SKM-1 (cell line): ENCODE results near the gene APC2.
"Not testable (repeated sequence)": the region's sequence is repeated elsewhere in the genome, so short reads cannot be mapped to it uniquely, and the experiment has no call there.

ENCODE experiments used
- DNase-seq: peaks from one replicate; lab custom pipeline; 2025; ENCODE audit not compliant: unreplicated experiment; lab: John Stamatoyannopoulos, UW

APC2 gene

DNA sequence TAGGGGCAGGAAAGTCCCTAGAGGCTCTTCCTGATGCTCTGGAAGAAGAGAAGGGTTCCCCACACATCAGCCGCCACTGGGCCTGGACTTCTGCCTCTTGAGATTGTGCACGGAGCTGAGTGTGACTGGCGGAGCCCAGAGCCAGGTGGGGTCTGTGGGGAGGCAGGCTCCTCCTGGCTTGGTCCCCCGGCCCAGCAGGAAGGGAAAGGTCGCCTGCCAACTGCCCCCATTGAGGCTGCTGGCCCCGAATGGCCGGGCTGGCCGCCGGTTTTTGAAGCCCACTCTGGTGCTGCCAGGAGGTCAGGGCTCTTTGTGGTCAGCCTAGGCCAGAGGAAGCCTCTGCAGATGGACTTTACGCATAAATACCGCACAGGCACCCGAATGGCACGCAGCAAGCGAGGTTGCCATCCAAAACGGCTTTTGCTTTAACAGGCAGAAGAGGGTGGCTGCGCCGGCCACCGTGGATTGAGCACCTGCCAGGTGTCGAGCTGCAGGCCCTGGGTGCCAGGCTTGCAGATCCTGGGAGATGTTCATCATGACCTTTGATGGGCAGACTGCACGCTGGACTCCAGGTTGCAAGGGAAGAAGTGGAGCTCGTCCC, 37.5 kb upstream of the APC2 start:
- DNase-seq, result no peak

DNA sequence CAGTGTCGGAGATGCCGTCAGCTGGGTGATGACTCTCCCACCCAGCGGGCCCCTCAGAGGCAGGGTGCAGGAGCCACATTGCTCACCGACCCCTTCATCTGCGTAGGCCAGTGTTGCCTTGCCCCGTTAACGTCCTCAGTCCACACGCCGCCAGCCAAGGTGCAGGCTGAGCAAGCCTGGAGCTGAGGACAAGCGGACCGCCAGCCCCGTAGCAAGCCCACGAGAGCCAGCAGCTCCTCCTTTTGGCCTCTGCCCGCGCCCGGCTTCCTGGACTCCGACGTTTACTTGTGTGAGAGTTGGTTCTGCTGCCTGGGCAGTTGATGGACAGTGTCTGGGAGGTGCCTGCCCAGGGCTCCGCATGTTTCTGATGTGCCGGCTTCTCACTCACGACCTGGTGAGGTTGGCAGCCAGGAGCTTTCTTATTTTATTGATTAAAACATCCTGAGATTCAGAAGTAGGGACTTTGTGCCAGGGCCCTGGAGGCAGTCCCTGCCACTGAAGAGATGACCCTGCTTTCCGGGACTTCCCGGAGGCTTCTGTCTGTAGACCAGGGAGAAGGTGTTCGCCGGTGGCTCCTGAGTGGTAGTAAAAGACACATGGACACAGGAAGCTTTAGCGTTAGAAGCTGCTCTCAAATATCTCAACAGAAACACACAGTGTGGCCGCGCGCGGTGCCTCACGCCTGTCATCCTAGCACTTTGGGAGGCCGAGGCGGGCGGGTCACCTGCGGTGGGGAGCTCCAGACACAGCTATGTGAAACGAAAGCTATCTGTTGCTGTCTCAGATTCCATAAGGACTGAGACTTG, 36.7 kb upstream of the APC2 start:
- DNase-seq, result no peak

DNA sequence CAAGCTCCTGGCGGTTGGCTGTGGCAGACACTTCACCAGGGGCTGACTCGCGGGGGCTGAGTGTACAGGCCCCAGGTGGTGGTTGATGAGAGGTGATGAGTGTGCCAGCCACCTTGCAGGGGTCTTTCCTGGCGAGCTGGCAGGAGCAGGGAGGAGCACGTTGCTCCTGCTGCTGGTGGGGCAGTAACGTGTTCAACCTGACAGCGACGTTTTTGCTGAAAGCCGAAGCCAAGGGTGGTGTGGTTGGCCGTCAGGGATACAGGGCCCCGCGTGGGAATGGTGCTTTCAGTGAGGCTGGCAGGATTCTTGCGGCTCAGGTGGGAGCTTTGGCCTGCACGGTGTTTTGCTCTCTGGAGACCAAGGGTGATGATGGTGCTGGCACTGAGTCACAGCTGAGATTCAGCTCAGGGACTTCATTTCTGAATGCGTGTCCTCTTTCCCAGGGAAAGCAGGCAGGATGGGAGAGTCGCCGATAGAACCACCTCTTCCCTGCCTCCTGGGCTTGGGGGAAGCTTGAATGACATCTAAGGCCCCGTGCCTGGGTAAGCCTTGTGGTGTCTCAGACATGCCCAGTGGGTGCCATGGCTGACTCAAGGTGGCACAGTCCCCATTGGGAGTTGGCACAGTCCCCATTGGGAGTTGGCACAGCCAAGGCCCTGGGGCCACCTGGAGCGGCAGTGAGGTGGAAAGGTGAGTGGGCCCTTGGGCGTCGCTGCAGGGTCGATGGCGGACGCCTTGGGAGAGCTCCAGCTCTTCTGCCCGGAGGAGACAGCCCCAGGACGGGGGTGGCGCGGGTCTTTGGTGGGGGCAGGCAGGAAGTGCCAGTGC, 33.7 kb upstream of the APC2 start:
- DNase-seq, result no peak

DNA sequence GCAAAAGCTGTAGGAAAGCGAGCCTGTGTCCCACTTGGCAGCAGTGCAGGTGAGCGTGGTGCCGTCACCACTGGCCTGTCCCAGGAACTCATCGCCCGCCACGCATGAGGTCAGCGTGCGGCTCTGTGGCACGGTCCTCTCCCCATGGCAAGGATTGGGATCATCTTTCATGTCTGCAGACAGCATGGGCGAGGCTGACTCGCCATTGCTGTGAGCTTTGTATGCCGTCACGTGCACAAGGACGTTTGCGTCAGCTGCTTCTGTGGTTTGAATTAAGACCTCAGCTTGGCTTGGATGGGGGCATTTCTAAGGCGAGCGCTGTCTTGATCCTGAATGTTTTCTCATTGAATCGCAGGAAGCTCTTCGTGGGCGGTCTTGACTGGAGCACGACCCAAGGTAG, 32.8 kb upstream of the APC2 start:
- no peak for DNase-seq

DNA sequence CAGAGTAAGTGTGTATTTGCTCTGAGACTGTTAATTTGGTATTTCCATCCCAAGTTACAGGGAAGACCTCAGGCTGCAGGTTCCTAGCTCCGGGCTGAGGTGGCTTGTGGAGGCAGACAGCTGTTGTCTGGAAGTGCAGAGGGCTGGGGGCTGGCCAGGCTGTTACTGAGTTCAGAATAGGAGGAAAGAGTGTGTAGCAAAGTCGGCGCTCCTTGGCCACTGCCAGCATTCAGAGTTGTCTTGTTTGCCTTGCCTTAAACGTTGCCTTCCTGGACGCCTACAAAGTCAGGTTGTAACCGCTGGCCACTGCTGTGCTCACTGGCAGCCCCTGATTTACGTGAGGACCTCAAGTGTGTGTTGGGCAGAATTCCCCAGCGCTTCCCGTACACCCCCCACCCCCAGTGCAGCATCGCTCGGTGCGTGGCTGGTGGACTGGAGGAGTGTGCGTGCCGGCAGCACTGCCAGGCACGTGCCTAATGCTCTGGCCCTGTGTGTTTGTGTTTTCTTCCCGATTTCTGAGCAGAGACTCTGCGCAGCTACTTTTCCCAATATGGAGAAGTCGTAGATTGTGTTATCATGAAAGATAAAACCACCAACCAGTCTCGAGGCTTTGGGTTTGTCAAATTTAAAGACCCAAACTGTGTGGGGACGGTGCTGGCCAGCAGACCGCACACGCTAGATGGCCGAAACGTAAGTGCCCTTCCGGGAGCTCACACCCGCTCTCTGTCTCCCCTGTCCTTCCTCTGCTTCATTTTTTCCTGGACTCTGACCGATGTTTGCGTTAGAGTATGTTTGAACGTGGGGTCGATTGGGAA, 32.0 kb upstream of the APC2 start:
- DNase-seq, result no peak

DNA sequence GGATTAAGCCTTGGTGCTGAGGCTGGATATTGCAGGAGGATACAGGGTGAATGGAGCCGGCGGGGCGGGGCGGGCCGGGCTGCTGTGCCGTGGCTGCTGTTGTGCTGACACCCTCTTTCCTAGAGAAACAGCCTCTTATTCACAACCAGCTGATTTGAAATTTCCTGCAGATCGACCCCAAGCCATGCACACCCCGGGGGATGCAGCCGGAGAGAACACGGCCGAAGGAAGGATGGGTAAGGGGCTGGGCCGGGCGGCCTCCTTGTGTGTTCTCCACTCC, 31.5 kb upstream of the APC2 start:
- no peak for DNase-seq

DNA sequence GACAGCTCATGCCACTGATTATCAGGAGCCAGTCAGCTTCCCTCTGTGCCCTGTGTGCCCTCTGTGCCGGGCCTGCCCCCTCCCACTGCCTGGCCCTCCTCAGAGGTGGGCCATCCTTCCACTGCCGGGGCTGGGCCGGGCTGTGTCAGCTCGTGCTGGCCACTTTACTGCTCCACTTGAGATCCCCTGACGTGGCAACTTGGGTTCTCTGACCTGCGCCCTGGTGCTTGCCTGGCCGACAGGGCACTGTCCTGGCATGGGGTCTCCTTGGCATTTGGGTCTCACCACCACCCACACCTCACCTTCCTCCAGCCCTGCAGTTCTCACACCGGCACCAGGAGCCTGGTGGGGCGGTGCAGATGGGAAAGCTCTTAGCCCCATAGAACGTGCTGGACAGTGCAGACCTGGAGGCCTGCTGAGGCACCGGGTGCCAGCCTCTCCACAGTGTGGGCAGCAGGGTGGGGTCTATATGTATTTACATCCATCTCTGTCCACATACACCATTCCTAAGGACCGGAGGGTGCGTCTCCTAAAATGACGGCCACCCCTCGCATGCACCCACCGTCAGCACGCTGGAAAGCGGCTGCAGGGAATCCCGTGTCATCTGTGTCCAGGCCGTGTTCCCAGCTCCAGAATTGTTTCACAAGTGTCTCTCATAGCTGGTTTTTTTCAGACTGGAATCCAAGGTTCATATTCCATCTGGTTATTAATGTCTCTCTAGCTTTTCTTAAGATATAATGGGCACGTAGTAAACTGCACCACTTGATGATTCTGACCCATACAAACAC, 30.8 kb upstream of the APC2 start:
- no peak for DNase-seq

DNA sequence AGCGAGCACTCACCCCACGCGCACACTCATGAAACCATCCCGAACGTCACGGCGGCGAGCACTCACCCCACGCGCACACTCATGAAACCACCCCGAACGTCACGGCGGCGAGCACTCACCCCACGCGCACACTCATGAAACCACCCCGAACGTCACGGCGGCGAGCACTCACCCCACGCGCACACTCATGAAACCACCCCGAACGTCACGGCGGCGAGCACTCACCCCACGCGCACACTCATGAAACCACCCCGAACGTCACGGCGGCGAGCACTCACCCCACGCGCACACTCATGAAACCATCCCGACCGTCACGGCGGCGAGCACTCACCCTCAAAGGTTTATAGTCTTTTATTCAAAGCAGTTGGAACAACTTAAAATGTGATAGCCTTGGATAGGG, 29.8 kb upstream of the APC2 start:
- not testable (repeated sequence) for DNase-seq

DNA sequence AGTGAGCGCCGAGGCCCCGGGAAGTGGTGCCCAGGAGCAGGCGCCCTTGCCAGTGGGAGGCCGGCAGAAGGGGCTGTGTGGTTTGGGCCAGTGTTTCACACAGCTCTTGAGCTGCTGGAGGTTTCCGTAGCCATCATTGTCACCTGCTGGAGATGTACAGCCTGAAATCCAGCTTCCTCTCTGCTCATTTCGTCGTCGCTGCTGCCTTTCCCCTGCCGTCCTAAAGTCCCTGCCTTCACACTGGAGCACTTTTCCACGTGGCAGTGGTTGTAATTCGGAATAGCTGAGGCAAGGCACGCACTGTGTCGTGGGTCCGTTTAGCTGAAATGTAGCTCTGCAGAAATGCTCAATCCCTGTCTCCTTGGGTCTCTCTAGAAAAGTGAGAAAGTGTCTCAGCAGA, 29.3 kb upstream of the APC2 start:
- no peak for DNase-seq

DNA sequence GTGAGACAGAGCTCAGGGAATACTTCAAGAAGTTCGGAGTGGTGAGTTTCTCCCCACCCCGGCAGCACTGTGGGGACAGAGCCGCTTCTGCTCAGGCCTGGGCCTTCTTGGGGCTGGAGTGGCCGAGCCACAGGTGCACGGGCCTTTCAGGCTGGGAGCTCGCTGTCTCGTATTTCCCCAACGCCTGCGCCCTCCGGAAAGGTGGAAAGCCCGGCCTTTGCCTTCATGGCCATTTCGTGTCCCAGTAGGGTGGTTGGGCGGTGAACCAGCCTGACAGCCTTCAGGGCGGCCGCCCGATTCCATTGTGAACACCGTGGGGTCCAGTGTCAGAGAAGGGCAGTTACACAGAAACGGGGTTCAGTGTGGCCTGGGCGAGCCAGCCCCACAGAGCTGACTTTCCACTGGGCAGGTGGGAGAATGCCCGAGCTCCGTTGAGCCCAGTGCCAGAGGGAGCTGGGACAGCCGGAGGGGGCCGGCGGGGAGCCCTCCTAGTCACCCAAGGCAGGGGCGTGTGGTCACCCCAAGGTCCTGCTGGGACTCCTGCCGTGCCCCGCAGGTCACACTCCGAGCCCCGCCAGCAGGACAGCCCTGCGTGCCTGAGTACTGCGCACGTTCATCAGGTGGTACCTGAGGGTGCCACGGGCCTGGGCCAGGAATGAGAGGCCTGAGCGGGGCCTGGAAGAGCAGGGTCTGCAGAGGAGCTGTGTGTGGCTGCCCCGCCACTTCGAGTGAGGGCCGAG, 28.5 kb upstream of the APC2 start:
- no peak for DNase-seq

DNA sequence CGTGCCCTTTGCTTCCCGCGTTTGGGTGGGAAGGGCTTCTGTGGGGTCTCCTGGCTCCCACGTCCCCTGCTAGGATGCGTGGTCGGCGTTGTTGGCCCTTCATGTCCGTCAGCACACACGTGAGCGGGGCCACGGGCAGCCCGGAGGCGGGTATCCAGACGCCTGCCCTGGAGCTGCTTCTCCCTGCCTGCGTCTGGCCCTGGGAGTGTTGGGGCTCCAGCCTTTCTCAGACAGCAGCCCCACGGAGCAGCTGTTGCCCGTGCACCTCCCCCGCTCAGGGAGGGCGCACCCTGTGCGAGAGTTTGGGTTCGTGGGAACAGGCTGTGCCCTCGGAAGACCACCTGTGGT, 28.0 kb upstream of the APC2 start:
- no peak for DNase-seq

DNA sequence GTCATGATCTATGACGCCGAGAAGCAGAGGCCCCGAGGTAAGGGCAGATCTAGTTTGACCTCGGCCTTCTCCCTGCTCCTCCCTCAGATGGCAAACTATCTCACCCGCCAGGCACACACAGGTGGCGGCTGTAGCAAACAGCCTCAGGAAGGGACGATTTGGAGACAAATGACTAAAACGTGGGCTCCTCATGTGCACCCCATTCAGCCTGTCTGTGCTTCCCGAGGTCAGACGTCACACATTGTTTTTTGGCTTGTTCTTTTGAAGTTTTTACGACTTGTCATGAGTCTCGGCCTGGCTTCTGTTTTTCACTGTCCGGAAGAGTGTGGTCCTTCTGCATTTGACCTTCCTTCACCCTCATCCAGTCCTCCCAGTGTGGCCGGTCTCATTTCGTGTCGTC, 27.6 kb upstream of the APC2 start:
- no peak for DNase-seq

DNA sequence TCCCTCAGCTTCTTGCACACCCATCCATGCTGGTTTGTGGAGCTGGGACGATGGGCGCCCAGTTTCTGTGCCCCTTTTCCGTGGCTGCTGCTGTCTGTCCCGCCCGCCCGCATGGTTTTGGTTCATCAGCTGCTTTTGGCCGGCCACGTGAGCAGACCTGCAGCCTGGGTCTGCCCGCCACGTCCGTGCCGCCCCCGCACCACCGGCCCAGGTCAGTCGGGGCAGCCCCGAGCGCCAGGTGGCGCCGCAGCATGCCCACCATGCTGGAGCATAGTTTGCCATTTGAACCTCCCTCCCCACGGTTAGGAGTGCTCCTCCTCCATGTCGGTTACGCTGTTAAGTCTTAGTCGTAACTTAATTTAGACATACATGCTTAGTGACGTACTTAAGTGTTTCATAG, 27.0 kb upstream of the APC2 start:
- DNase-seq, result no peak

DNA sequence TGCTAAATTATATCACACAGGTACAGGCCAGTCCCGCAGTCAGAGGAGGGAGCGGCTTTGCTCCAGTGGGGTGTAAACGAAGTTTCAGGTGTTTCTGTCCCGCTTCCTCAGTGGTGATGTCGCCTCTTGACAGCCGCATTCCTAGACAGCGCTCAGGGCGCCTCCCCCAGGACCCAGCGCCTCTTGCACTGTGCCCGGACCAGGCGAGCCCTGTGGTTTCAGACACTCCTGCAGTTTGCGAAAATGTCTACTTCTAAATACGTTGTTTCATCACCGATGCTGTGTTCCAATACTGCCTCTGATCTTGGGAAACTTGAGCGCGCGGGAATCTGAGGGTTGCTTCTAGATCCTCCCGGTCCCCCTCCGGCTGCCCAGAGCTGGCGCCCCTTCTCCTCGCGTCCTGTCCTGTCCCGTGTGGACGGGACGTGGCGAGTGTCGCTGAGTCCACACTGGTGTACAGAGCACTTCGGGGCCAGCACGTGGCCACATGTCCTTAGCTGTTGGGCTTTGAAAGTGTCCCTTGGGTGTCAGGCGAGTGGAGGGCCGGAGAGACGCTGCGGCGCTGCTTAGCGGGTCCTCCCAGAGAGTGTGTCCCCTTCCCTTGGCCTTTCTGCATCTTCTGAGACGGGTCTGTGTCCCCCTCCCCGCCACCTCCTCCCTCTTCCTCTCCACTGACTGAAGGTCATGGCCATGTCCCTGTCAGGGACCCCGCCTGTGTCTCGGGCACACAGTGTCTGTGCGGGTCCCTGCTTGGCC, 26.3 kb upstream of the APC2 start:
- no peak for DNase-seq

DNA sequence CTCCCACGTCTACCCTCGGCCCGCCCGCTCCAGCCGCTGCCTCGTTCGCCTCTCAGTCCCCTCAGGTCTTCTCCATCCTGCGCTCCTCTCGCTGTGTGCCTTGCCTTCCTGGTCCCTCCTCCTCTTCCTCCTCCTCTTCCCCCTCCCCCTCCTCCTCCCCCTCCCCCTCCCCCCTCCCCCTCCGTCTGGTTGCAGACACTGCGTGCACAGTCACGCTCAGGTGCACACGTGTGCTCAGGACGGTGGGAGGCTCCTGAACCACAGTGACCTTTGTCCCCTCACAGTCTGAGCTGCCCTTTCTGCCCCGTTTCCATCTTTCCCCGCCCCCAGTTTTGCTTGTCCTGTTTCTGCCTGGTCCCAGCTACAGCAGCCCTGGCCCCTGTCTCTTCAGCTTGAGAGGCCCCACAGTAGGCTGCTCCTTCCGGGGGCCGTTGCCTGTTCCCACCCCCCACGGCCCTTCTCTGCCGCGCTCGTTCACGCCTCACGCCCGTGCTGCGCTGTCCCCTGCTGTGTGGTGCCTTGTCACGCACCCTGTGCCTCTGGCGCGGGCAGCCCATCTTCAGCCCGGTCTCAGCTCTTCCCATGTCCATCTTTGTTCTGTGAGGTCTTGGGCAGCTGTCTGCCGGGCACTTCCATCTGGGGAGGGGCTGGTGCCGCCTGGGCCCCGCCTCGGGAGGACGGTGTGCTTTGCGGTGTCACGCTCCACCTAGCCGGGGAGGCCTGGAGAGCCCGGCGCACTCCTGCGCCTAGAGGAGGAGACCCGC, 25.5 kb upstream of the APC2 start:
- no peak for DNase-seq

DNA sequence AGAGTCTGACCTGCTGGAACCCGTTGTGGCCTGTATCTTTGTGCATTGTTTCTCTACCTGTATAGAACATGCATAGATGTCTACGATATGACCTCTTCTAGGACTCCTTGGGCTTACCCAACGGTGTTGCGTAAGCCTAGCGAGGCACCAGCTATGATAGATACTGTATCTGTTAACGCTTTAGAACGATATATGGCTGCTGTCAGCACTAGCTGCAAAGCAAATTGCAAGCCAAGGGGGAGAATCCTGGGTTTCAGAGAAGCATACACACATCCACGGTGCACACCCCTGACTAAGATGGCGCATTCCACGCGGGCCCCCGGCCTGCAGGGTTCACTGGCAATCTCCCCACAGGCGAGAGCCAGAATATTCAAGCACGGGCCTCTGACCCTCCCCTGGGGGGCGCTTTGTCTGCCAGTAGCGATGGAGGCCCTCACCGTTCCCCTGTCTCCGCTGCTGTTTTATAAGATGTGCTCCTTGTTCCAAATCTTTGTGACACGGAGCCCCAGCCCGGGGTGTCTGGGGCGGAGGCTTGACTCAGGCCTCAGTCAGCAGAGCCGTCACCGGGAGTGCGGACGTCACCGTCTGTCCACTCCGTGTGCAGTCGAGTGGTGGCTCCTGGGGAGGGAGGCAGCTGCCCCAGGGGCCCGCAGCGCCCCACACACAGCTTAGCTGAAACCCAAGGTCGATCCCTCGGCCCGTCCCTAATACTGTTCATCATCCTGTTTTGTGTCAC, 24.7 kb upstream of the APC2 start:
- DNase-seq, result no peak

DNA sequence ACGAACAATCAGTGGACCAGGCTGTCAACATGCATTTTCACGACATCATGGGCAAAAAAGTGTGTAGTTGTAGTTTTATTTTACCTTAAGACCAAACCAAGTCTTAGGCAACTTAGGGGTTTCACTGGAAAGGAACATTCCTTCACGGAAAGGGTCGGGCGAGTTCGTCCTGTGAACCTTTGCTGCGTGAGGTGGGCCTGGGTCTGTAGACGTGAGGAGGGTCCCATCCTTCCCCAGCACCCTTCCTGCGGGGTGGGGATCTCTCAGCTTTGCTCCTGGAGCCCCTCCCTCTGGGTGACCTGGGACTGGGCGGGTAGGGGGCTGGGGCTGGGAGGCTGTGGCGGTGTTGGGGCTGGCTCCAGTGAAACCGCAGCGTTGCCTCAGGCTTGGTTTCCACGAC, 24.0 kb upstream of the APC2 start:
- no peak for DNase-seq

DNA sequence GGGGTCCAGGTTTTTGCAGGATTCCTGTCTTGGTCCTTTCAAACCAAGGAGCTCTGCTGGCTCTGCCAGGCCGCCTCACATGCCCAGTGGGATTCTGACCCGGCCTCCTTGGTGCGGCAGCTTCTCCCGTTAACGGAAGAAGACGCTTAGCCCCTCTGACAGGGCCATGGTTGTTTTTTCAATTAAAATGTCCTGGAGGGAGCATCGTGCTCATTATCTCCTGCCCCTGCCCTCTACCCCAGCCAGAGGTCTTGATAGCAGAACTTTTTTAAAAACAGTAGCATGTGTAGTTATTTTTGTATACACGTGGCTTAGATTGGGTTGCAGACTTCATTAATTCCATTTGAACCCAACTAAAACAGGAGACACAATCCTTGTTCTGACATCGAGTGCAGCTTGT, 23.2 kb upstream of the APC2 start:
- no peak for DNase-seq
